HG02759 (cell line): Measurements from ENCODE around the gene HERC4.
A peak's percentile ranks its signal among the peaks of the same experiment; 100 is the strongest.
"Not testable (repeated sequence)": the region's sequence is repeated elsewhere in the genome, so short reads cannot be mapped to it uniquely, and the experiment has no call there.

ENCODE experiments used
- ATAC-seq: cut with Tn5 transposase; IDR thresholded peaks from one replicate; pipeline ENCODE4 v1.9.1; 2021; ENCODE audit warnings: mild to moderate bottlenecking, moderate library complexity; ENCODE audit not compliant: unreplicated experiment

HERC4 gene

GRCh38 chr10:68090586-68090985 lies 15.5 kb upstream of the HERC4 start:
- no peak for ATAC-seq

- ATAC-seq: peak; percentile 64
Observed at GRCh38 chr10:68088740-68089139, 13.7 kb upstream of the HERC4 start.

- no peak for ATAC-seq
Observed at GRCh38 chr10:68087685-68088401, 12.8 kb upstream of the HERC4 start.

- no peak for ATAC-seq
Observed at GRCh38 chr10:68086910-68087684, 12.0 kb upstream of the HERC4 start.

GRCh38 chr10:68086011-68086410 lies 10.9 kb upstream of the HERC4 start:
- ATAC-seq: no peak

- no peak for ATAC-seq
Observed at GRCh38 chr10:68084469-68084868, 9.4 kb upstream of the HERC4 start.

- no peak for ATAC-seq
Observed at GRCh38 chr10:68083953-68084352, 8.9 kb upstream of the HERC4 start.

GRCh38 chr10:68082872-68083271 lies 7.8 kb upstream of the HERC4 start:
- ATAC-seq: no peak

- ATAC-seq: no peak
Observed at GRCh38 chr10:68081916-68082315, 6.8 kb upstream of the HERC4 start.

- no peak for ATAC-seq
Observed at GRCh38 chr10:68080853-68081431, 5.9 kb upstream of the HERC4 start.

- no peak for ATAC-seq
Observed at GRCh38 chr10:68079434-68079833, 4.4 kb upstream of the HERC4 start.

GRCh38 chr10:68077026-68077425 lies 1.9 kb upstream of the HERC4 start:
- ATAC-seq: no peak

- ATAC-seq: not testable (repeated sequence)
Observed at GRCh38 chr10:68076081-68076480, 998 bp upstream of the HERC4 start.

- ATAC-seq: no peak
Observed at GRCh38 chr10:68075550-68076004, 494 bp upstream of the HERC4 start.

- no peak for ATAC-seq
Observed at GRCh38 chr10:68074031-68074774, 880 bp downstream of the HERC4 start.

- no peak for ATAC-seq
Observed at GRCh38 chr10:68073631-68074030, 1.5 kb downstream of the HERC4 start.

GRCh38 chr10:68067508-68067907 lies 7.6 kb downstream of the HERC4 start:
- ATAC-seq: no peak

GRCh38 chr10:68067029-68067428 lies 8.1 kb downstream of the HERC4 start:
- no peak for ATAC-seq

- ATAC-seq: no peak
Observed at GRCh38 chr10:68053553-68053952, 21.5 kb downstream of the HERC4 start.

- ATAC-seq: no peak
Observed at GRCh38 chr10:68052463-68052862, 22.6 kb downstream of the HERC4 start.
